ENCODE results near the gene ST6GALNAC3.
"Not testable (repeated sequence)": the region's sequence is repeated elsewhere in the genome, so short reads cannot be mapped to it uniquely, and the experiment has no call there.

Gene ST6GALNAC3

GRCh38 chr1:76109901-76110560 lies 35.5 kb downstream of the ST6GALNAC3 start:
- Histone ChIP-seq H3K27ac (ENCODE audit: low read length) (no peak overlapping the region), H3K4me1 (ENCODE audit: control insufficient read depth, low read depth, low read length) (peaks cover 10% of the 10 kb centered on the region), H3K27me3 (ENCODE audit: control insufficient read depth, insufficient read depth, low read length) (no peaks in the 10 kb centered on the region)

GRCh38 chr1:76110666-76111065 lies 36.1 kb downstream of the ST6GALNAC3 start:
- no peak overlapping the region for H3K27ac ChIP-seq (ENCODE audit: low read length)
- no peak overlapping the region for H3K9ac ChIP-seq (ENCODE audit: low read length)
- H3K36me3 ChIP-seq (ENCODE audit: control insufficient read depth, low read depth, low read length): no peaks in the 10 kb centered on the region
- H3K27me3 ChIP-seq (ENCODE audit: control insufficient read depth, insufficient read depth, low read length): no peaks in the 10 kb centered on the region
- H3K9me3 ChIP-seq (ENCODE audit: control insufficient read depth, low read depth, low read length): no peaks in the 10 kb centered on the region
- H3K4me3 ChIP-seq (ENCODE audit: low read length): no peak overlapping the region
- peaks cover 10% of the 10 kb centered on the region for H3K4me1 ChIP-seq (ENCODE audit: control insufficient read depth, low read depth, low read length)

More at GRCh38 chr1:76109901-76110560, 35.5 kb downstream of the ST6GALNAC3 start:
- H3K9me3 ChIP-seq (ENCODE audit: control insufficient read depth, low read depth, low read length): no peaks in the 10 kb centered on the region
- no peaks in the 10 kb centered on the region for H3K36me3 ChIP-seq (ENCODE audit: control insufficient read depth, low read depth, low read length)
- no peak overlapping the region for H3K4me3 ChIP-seq (ENCODE audit: low read length)
- no peak overlapping the region for H3K9ac ChIP-seq (ENCODE audit: low read length)

DNA sequence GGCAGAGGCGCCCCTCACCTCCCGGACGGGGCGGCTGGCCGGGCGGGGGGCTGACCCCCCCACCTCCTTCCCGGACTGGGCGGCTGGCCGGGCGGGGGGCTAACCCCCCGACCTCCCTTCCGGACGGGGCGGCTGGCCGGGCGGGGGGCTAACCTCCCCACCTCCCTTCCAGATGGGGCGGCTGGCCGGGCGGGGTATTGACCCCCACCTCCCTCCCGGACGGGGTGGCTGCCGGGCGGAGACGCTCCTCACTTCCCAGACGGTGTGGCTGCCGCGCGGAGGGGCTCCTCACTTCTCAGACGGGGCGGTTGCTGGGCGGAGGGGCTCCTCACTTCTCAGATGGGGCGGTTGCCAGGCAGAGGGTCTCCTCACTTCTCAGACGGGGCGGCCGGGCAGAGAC lies 37.8 kb downstream of the ST6GALNAC3 start:
- not testable (repeated sequence) for H3K36me3 ChIP-seq (ENCODE audit: control insufficient read depth, low read depth, low read length); H3K27me3 ChIP-seq (ENCODE audit: control insufficient read depth, insufficient read depth, low read length); H3K4me3 ChIP-seq (ENCODE audit: low read length); H3K9ac ChIP-seq (ENCODE audit: low read length); H3K9me3 ChIP-seq (ENCODE audit: control insufficient read depth, low read depth, low read length); H3K4me1 ChIP-seq (ENCODE audit: control insufficient read depth, low read depth, low read length); H3K27ac ChIP-seq (ENCODE audit: low read length)

- H3K4me3 ChIP-seq (ENCODE audit: low read length): no peak overlapping the region
- no peaks in the 10 kb centered on the region for H3K9me3 ChIP-seq (ENCODE audit: control insufficient read depth, low read depth, low read length)
- no peak overlapping the region for H3K9ac ChIP-seq (ENCODE audit: low read length)
- no peaks in the 10 kb centered on the region for H3K27me3 ChIP-seq (ENCODE audit: control insufficient read depth, insufficient read depth, low read length)
- no peak overlapping the region for H3K27ac ChIP-seq (ENCODE audit: low read length)
- H3K36me3 ChIP-seq (ENCODE audit: control insufficient read depth, low read depth, low read length): no peaks in the 10 kb centered on the region
- H3K4me1 ChIP-seq (ENCODE audit: control insufficient read depth, low read depth, low read length): peaks cover 6% of the 10 kb centered on the region
Measured at GRCh38 chr1:76113446-76113845, 38.9 kb downstream of the ST6GALNAC3 start.

DNA sequence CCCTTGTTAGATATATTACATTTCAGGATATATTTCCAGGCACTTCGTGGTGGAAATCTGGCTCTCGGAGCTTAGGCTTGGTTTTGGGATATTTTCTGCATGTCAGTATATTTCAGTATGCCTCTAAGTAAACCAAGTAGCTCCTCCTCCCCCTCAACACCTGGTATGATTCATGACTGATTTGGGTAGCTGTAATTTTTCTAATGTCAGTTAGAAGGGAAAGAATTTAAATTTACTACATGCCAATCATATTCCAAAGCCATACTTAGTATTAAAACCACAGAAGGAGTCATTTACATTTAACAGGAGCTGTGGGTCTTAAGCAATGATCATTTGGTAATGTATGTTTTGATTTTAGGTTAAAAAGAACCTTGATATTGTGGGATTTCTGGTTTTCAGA lies 40.6 kb downstream of the ST6GALNAC3 start:
- no peaks in the 10 kb centered on the region for H3K27me3 ChIP-seq (ENCODE audit: control insufficient read depth, insufficient read depth, low read length)
- H3K4me3 ChIP-seq (ENCODE audit: low read length): no peak overlapping the region

DNA sequence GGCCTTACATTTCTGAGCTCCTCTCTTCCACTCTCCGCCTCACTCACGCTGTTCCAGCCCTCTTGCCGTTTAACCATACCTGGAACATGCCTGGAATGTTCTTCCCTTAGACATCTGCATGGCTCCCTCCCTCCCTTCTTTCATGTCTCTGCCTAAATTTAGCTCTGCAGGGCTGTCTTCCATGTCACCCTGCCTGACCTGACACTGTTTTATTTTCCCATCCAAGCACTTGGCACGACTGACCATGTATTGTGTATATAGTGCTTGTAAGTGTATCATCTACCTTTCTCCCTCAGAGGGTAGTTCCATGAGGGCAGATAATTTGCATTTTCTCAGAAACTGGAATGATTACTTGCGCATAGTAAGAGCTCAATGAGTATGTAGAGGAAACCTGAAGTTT lies 47.3 kb downstream of the ST6GALNAC3 start:
- no peak overlapping the region for H3K9ac ChIP-seq (ENCODE audit: low read length)
- H3K27ac ChIP-seq (ENCODE audit: low read length): no peak overlapping the region
- no peaks in the 10 kb centered on the region for H3K9me3 ChIP-seq (ENCODE audit: control insufficient read depth, low read depth, low read length)
- H3K4me1 ChIP-seq (ENCODE audit: control insufficient read depth, low read depth, low read length): no peaks in the 10 kb centered on the region
- no peaks in the 10 kb centered on the region for H3K27me3 ChIP-seq (ENCODE audit: control insufficient read depth, insufficient read depth, low read length)
- H3K36me3 ChIP-seq (ENCODE audit: control insufficient read depth, low read depth, low read length): no peaks in the 10 kb centered on the region
- H3K4me3 ChIP-seq (ENCODE audit: low read length): no peak overlapping the region

More for the DNA sequence above, 40.6 kb downstream of the ST6GALNAC3 start:
- Histone ChIP-seq H3K9me3 (ENCODE audit: control insufficient read depth, low read depth, low read length) (no peaks in the 10 kb centered on the region), H3K4me1 (ENCODE audit: control insufficient read depth, low read depth, low read length) (no peaks in the 10 kb centered on the region), H3K27ac (ENCODE audit: low read length) (no peak overlapping the region), H3K9ac (ENCODE audit: low read length) (no peak overlapping the region), H3K36me3 (ENCODE audit: control insufficient read depth, low read depth, low read length) (no peaks in the 10 kb centered on the region)

DNA sequence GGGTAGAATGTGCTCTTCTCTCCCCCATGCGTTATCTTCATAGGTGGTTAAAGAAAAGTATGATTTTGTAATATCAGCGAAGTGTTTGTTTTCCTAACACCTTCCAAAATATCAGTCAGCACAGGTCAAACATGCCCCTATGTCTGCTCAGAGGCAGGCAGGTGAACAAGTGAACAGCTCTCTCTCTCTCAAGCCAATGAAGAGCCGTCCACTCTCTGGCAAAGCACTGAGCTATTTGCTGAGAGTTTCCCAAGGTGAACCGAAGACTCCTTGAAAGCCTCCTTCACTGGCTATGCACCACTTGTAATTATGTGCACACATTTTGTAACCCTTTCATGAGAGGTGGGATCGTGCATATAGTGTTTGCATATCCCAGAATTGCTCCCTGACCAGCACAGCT lies 47.7 kb downstream of the ST6GALNAC3 start:
- H3K4me1 ChIP-seq (ENCODE audit: control insufficient read depth, low read depth, low read length): no peaks in the 10 kb centered on the region
- H3K9me3 ChIP-seq (ENCODE audit: control insufficient read depth, low read depth, low read length): no peaks in the 10 kb centered on the region
- no peak overlapping the region for H3K27ac ChIP-seq (ENCODE audit: low read length)
- H3K9ac ChIP-seq (ENCODE audit: low read length): no peak overlapping the region
- H3K4me3 ChIP-seq (ENCODE audit: low read length): no peak overlapping the region
- no peaks in the 10 kb centered on the region for H3K27me3 ChIP-seq (ENCODE audit: control insufficient read depth, insufficient read depth, low read length)
- no peaks in the 10 kb centered on the region for H3K36me3 ChIP-seq (ENCODE audit: control insufficient read depth, low read depth, low read length)

- not testable (repeated sequence) for H3K4me1 ChIP-seq (ENCODE audit: control insufficient read depth, low read depth, low read length); H3K9ac ChIP-seq (ENCODE audit: low read length); H3K27me3 ChIP-seq (ENCODE audit: control insufficient read depth, insufficient read depth, low read length); H3K27ac ChIP-seq (ENCODE audit: low read length); H3K4me3 ChIP-seq (ENCODE audit: low read length); H3K9me3 ChIP-seq (ENCODE audit: control insufficient read depth, low read depth, low read length); H3K36me3 ChIP-seq (ENCODE audit: control insufficient read depth, low read depth, low read length)
Measured at GRCh38 chr1:76123411-76124064, 49.0 kb downstream of the ST6GALNAC3 start.

DNA sequence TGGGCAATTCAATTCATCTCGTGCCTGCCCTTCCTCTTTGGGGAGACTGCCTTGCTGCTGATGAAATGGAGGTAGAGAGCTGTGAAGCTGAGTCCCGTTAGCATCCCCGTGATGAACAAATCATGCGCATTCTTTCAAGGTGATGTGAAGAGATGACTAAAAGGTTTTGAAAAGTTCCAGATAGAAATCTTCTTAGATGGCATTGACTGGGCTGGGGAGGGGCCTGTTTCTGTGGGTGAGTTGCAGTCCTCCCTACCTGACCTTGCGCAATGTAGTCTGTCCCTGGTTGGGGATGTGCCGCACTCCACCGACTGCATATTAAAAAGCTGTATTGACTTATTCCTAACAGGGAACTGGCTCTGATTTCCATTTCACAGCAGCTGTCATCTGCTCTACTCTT lies 49.6 kb downstream of the ST6GALNAC3 start:
- Histone ChIP-seq H3K4me1 (ENCODE audit: control insufficient read depth, low read depth, low read length) (no peaks in the 10 kb centered on the region), H3K36me3 (ENCODE audit: control insufficient read depth, low read depth, low read length) (peaks cover 5% of the 10 kb centered on the region), H3K27me3 (ENCODE audit: control insufficient read depth, insufficient read depth, low read length) (no peaks in the 10 kb centered on the region), H3K9ac (ENCODE audit: low read length) (no peak overlapping the region), H3K27ac (ENCODE audit: low read length) (no peak overlapping the region), H3K4me3 (ENCODE audit: low read length) (no peak overlapping the region), H3K9me3 (ENCODE audit: control insufficient read depth, low read depth, low read length) (no peaks in the 10 kb centered on the region)

GRCh38 chr1:76125473-76126219 lies 51.1 kb downstream of the ST6GALNAC3 start:
- H3K9ac ChIP-seq (ENCODE audit: low read length): no peak overlapping the region
- peaks cover 5% of the 10 kb centered on the region for H3K36me3 ChIP-seq (ENCODE audit: control insufficient read depth, low read depth, low read length)
- no peak overlapping the region for H3K4me3 ChIP-seq (ENCODE audit: low read length)
- no peaks in the 10 kb centered on the region for H3K27me3 ChIP-seq (ENCODE audit: control insufficient read depth, insufficient read depth, low read length)
- no peak overlapping the region for H3K27ac ChIP-seq (ENCODE audit: low read length)
- no peaks in the 10 kb centered on the region for H3K9me3 ChIP-seq (ENCODE audit: control insufficient read depth, low read depth, low read length)
- no peaks in the 10 kb centered on the region for H3K4me1 ChIP-seq (ENCODE audit: control insufficient read depth, low read depth, low read length)

DNA sequence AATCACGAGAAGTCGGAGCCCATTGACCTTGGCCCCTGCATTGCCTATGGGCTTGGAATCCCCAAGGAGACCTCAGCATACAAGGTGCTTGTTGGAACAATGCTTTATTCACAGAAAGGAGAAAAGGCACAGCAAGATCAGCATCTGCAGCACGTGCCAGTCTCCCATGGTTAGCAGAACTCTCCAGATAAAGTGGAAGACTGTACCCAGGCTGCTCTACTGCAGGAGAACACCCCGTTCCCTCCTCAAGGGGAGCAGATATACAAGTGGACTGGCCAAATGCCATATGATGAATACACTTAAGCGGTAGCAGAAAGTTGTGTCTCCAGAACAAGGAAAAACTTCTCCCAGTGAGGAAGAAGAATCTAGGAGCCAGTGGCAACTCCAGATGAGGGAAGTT lies 53.5 kb downstream of the ST6GALNAC3 start:
- H3K9ac ChIP-seq (ENCODE audit: low read length): no peak overlapping the region
- H3K9me3 ChIP-seq (ENCODE audit: control insufficient read depth, low read depth, low read length): no peaks in the 10 kb centered on the region

More for the DNA sequence above, 53.5 kb downstream of the ST6GALNAC3 start:
- H3K4me3 ChIP-seq (ENCODE audit: low read length): no peak overlapping the region
- no peaks in the 10 kb centered on the region for H3K4me1 ChIP-seq (ENCODE audit: control insufficient read depth, low read depth, low read length)
- no peaks in the 10 kb centered on the region for H3K27me3 ChIP-seq (ENCODE audit: control insufficient read depth, insufficient read depth, low read length)
- no peak overlapping the region for H3K27ac ChIP-seq (ENCODE audit: low read length)
- H3K36me3 ChIP-seq (ENCODE audit: control insufficient read depth, low read depth, low read length): peaks cover 5% of the 10 kb centered on the region

Data from iPS-18a (cell line).